Neural crest cell (in vitro differentiated cells): Measurements from ENCODE around the gene MTHFD2. TPM values are rescaled to one million over a fixed set of nuclear protein-coding genes. Genes with fewer than 3 reads are reported as not detected.
"Not testable (repeated sequence)": the region's sequence is repeated elsewhere in the genome, so short reads cannot be mapped to it uniquely, and the experiment has no call there.

Experiments used
- DNase-seq: peaks from one replicate; pipeline ENCODE4 v3.0.0; 2021; ENCODE audit warnings: low read depth, mixed read lengths, low spot score
- H3K27ac Mint-ChIP-seq: one replicate; pipeline ENCODE4 v1.8.0; 2021; ENCODE audit warnings: mild to moderate bottlenecking, mixed read lengths; ENCODE audit not compliant: unreplicated experiment
- H3K27me3 Mint-ChIP-seq: 2 replicates; pipeline ENCODE4 v1.8.0; 2021; ENCODE audit warnings: low read depth, mild to moderate bottlenecking, mixed read lengths
- H3K36me3 Mint-ChIP-seq: 2 replicates; pipeline ENCODE4 v1.8.0; 2021; ENCODE audit warnings: low read depth, mild to moderate bottlenecking, mixed read lengths
- H3K4me1 Mint-ChIP-seq: 2 replicates; pipeline ENCODE4 v1.8.0; 2021; ENCODE audit warnings: mixed read lengths
- H3K4me3 Mint-ChIP-seq: one replicate; pipeline ENCODE4 v1.8.0; 2021; ENCODE audit warnings: mild to moderate bottlenecking, mixed read lengths
- H3K9me3 Mint-ChIP-seq: 2 replicates; pipeline ENCODE4 v1.8.0; 2021; ENCODE audit warnings: mixed read lengths
- total RNA-seq: library from RNA; stranded (reverse); gene quantifications from 2 replicates; pipeline ENCODE4 v1.2.1, GENCODE V29; 2021
- TF ChIP-seq, protein P1 (sequence below): fragments of 200-600 bp; sonication (generic); conservative IDR thresholded peaks from 2 replicates; pipeline ENCODE4 v1.5.0; 2021; ENCODE audit warnings: antibody characterized with exemption, mild to moderate bottlenecking

Gene MTHFD2
- total RNA-seq, 1 donor from 2014 or later = 101 TPM

DNA sequence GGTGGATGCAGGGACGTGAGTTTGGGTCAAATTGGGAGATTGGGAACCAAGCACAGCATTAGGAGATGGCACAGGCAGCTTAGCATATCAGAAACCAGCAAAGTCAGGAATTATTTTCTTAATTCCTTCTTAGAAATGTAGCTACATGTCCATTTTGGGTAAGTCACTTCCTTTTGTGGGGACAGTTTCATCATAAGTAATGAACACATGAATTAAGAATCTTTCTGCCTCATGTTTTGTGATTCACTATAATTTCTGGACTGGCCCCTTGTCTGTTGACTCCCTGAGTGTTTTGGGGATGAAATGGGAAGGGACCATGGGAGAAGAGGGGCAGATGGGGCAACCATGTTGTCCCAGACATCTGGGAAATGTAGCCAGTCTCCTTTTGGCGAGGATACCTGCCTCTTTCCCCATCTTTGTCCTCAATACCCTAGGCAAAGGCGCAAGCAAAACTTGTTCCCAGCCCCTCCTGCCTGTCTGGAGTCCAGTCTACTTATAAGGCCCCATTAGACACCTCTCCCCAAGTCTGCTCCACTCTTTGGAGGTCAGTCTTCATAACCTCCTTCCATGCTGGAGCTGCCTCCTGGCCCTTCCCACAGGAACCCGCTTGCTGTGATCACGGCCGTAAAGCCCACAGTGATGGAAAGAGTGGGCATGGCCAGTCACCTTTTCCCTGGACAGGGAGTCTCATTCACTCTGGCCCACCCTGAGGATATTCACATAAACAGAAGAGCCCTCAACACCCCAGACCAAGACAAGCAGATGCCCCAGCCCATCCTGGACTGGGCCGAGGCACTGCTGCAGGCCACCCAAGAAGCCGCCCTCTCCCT is 25.7 kb downstream of the MTHFD2 start:
- H3K4me1 Mint-ChIP-seq = peaks cover 11% of the 10 kb centered on the region
- H3K27me3 Mint-ChIP-seq = no peaks in the 10 kb centered on the region
- TF ChIP-seq, protein P1, sequence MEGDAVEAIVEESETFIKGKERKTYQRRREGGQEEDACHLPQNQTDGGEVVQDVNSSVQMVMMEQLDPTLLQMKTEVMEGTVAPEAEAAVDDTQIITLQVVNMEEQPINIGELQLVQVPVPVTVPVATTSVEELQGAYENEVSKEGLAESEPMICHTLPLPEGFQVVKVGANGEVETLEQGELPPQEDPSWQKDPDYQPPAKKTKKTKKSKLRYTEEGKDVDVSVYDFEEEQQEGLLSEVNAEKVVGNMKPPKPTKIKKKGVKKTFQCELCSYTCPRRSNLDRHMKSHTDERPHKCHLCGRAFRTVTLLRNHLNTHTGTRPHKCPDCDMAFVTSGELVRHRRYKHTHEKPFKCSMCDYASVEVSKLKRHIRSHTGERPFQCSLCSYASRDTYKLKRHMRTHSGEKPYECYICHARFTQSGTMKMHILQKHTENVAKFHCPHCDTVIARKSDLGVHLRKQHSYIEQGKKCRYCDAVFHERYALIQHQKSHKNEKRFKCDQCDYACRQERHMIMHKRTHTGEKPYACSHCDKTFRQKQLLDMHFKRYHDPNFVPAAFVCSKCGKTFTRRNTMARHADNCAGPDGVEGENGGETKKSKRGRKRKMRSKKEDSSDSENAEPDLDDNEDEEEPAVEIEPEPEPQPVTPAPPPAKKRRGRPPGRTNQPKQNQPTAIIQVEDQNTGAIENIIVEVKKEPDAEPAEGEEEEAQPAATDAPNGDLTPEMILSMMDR = no peak
- no peaks in the 10 kb centered on the region for H3K9me3 Mint-ChIP-seq
- no peak overlapping the region for H3K27ac Mint-ChIP-seq
- peaks cover 5% of the 10 kb centered on the region for H3K36me3 Mint-ChIP-seq
- DNase-seq = no peak
- H3K4me3 Mint-ChIP-seq = no peak overlapping the region

- Mint-ChIP-seq H3K27me3 (no peaks in the 10 kb centered on the region), H3K27ac (no peak overlapping the region)
- TF ChIP-seq, protein P1 = no peak
Observed at GRCh38 chr2:74225698-74226459, 27.5 kb downstream of the MTHFD2 start.

DNA sequence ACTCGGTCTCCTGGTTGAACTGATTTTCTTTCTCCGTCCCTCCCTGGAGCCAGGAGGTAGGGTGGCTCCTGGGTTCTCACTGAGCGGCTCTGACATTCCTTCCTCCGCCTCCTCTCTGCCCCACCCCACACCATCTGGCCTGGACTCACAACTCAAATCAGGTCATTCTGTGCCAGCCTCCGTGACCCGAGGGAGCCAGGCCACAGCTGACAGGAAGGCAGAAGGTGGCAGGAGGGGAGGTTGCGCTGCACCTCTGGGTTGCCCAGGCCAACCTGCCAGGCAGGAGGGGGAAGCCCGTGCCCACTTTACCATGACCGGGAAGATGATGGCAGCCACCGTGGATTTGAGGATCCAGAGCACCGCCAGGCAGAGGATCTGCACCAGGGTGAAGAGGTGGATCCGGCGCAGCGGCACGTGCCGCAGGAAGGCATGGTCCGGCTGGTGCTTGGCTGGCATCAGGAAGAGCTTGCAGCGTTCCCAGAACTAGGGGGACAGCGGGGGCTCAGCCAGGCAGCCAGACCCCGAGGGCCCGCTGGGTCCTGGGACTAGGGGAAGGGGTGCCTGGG is 28.3 kb downstream of the MTHFD2 start:
- Mint-ChIP-seq H3K4me3 (no peak overlapping the region), H3K27me3 (no peaks in the 10 kb centered on the region)

More at GRCh38 chr2:74225698-74226459, 27.5 kb downstream of the MTHFD2 start:
- no peaks in the 10 kb centered on the region for H3K9me3 Mint-ChIP-seq
- no peak for DNase-seq
- no peak overlapping the region for H3K4me3 Mint-ChIP-seq
- H3K36me3 Mint-ChIP-seq = peaks cover 2% of the 10 kb centered on the region
- peaks cover 11% of the 10 kb centered on the region for H3K4me1 Mint-ChIP-seq

GRCh38 chr2:74227646-74228045 is 29.2 kb downstream of the MTHFD2 start:
- TF ChIP-seq, protein P1 = no peak
- H3K4me3 Mint-ChIP-seq = no peak overlapping the region
- no peak for DNase-seq

More for the DNA sequence above, 28.3 kb downstream of the MTHFD2 start:
- Mint-ChIP-seq H3K4me1 (peaks cover 11% of the 10 kb centered on the region), H3K9me3 (no peaks in the 10 kb centered on the region), H3K36me3 (peaks cover 2% of the 10 kb centered on the region), H3K27ac (no peak overlapping the region)
- TF ChIP-seq, protein P1 = no peak
- no peak for DNase-seq

DNA sequence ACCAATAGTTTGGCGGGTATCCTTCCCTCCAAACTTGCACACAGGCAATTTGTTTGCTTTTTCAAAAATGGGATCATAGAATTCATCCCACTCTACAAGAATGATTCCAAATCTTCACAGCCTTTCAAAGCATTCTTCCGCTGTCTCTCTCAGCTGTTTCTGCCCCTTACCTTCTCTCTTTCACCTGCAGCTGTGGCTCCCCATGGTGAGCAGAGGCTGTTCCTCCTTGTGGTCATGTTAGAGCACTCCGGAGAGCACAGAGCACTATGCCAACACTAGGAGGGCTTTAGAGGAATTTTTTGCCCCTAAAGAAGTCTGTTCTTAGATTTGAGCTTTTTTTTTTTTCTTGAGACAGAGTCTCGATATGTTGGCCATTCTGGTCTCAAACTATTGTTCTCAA is 30.4 kb downstream of the MTHFD2 start:
- TF ChIP-seq, protein P1 = no peak
- no peaks in the 10 kb centered on the region for H3K9me3 Mint-ChIP-seq
- no peak overlapping the region for H3K27ac Mint-ChIP-seq
- H3K36me3 Mint-ChIP-seq = peaks cover 2% of the 10 kb centered on the region
- H3K4me1 Mint-ChIP-seq = peaks cover 11% of the 10 kb centered on the region
- no peaks in the 10 kb centered on the region for H3K27me3 Mint-ChIP-seq
- DNase-seq = no peak
- no peak overlapping the region for H3K4me3 Mint-ChIP-seq

More at GRCh38 chr2:74227646-74228045, 29.2 kb downstream of the MTHFD2 start:
- Mint-ChIP-seq H3K4me1 (peaks cover 11% of the 10 kb centered on the region), H3K27ac (no peak overlapping the region), H3K36me3 (peaks cover 2% of the 10 kb centered on the region), H3K27me3 (no peaks in the 10 kb centered on the region), H3K9me3 (no peaks in the 10 kb centered on the region)

- not testable (repeated sequence) for H3K27ac Mint-ChIP-seq, DNase-seq, H3K36me3 Mint-ChIP-seq, H3K9me3 Mint-ChIP-seq, H3K4me3 Mint-ChIP-seq, H3K27me3 Mint-ChIP-seq
- peaks cover 11% of the 10 kb centered on the region for H3K4me1 Mint-ChIP-seq
Observed at GRCh38 chr2:74229865-74230264, 31.4 kb downstream of the MTHFD2 start.
